ENCODE data around the gene ITPRID1.

The ITPRID1 gene

GRCh38 chr7:31664890-31665289 is 151.0 kb downstream of the ITPRID1 start:
- TF ChIP-seq EZH2phosphoT487 (IDR thresholded peaks at IDR 0.05; ENCODE audit: borderline replicate concordance, low read length) = no peak
- no peak for TF ChIP-seq CTCF (IDR thresholded peaks at IDR 0.05; ENCODE audit: low read depth, low read length, poor library complexity, severe bottlenecking)
- no peaks in the 10 kb centered on the region for H3K27me3 ChIP-seq (ENCODE audit: control insufficient read depth, low read length)
- no peaks in the 10 kb centered on the region for H3K9me2 ChIP-seq (replicated peaks; ENCODE audit: control insufficient read depth, low read length)
- no peak overlapping the region for H3K4me2 ChIP-seq (ENCODE audit: low read length)
- no peaks in the 10 kb centered on the region for H3K4me1 ChIP-seq (ENCODE audit: control insufficient read depth, low read length)
- H3K36me3 ChIP-seq (ENCODE audit: control insufficient read depth, low read length) = no peaks in the 10 kb centered on the region
- no peaks in the 10 kb centered on the region; the same call in 1 of the 2 replicates for H3K9me3 ChIP-seq (ENCODE audit: control insufficient read depth, insufficient read depth, low read length)
- no peak overlapping the region for H3K4me3 ChIP-seq (ENCODE audit: low read length)
- H3K27ac ChIP-seq (ENCODE audit: low read depth, low read length) = no peak overlapping the region
- H3F3A ChIP-seq (ENCODE audit: control insufficient read depth, insufficient read depth) = no peaks in the 10 kb centered on the region
- no peaks in the 10 kb centered on the region for H4K20me1 ChIP-seq (ENCODE audit: control insufficient read depth, insufficient read depth, low read depth, low read length)
- no peaks in the 10 kb centered on the region for H3K79me2 ChIP-seq (ENCODE audit: control insufficient read depth, low read length)

- no peak for TF ChIP-seq CTCF (IDR thresholded peaks at IDR 0.05; ENCODE audit: low read depth, low read length, poor library complexity, severe bottlenecking)
- no peak for TF ChIP-seq EZH2phosphoT487 (IDR thresholded peaks at IDR 0.05; ENCODE audit: borderline replicate concordance, low read length)
- H3K9me2 ChIP-seq (replicated peaks; ENCODE audit: control insufficient read depth, low read length) = no peaks in the 10 kb centered on the region
- no peaks in the 10 kb centered on the region for H3F3A ChIP-seq (ENCODE audit: control insufficient read depth, insufficient read depth)
- no peaks in the 10 kb centered on the region for H3K4me1 ChIP-seq (ENCODE audit: control insufficient read depth, low read length)
- no peak overlapping the region for H3K4me3 ChIP-seq (ENCODE audit: low read length)
- H3K36me3 ChIP-seq (ENCODE audit: control insufficient read depth, low read length) = no peaks in the 10 kb centered on the region
- H4K20me1 ChIP-seq (ENCODE audit: control insufficient read depth, insufficient read depth, low read depth, low read length) = no peaks in the 10 kb centered on the region
- H3K27me3 ChIP-seq (ENCODE audit: control insufficient read depth, low read length) = no peaks in the 10 kb centered on the region
- no peaks in the 10 kb centered on the region; the same call in 1 of the 2 replicates for H3K9me3 ChIP-seq (ENCODE audit: control insufficient read depth, insufficient read depth, low read length)
- no peak overlapping the region for H3K4me2 ChIP-seq (ENCODE audit: low read length)
- no peak overlapping the region for H3K27ac ChIP-seq (ENCODE audit: low read depth, low read length)
- H3K79me2 ChIP-seq (ENCODE audit: control insufficient read depth, low read length) = no peaks in the 10 kb centered on the region
Observed at GRCh38 chr7:31665546-31665945, 151.7 kb downstream of the ITPRID1 start.

- Histone ChIP-seq H4K20me1 (ENCODE audit: control insufficient read depth, insufficient read depth, low read depth, low read length) (no peaks in the 10 kb centered on the region), H3K36me3 (ENCODE audit: control insufficient read depth, low read length) (no peaks in the 10 kb centered on the region), H3F3A (ENCODE audit: control insufficient read depth, insufficient read depth) (no peaks in the 10 kb centered on the region), H3K4me1 (ENCODE audit: control insufficient read depth, low read length) (no peaks in the 10 kb centered on the region), H3K79me2 (ENCODE audit: control insufficient read depth, low read length) (no peaks in the 10 kb centered on the region), H3K27ac (ENCODE audit: low read depth, low read length) (no peak overlapping the region), H3K9me2 (replicated peaks; ENCODE audit: control insufficient read depth, low read length) (no peaks in the 10 kb centered on the region), H3K4me3 (ENCODE audit: low read length) (no peak overlapping the region), H3K9me3 (ENCODE audit: control insufficient read depth, insufficient read depth, low read length) (no peaks in the 10 kb centered on the region), H3K27me3 (ENCODE audit: control insufficient read depth, low read length) (no peaks in the 10 kb centered on the region), H3K4me2 (ENCODE audit: low read length) (no peak overlapping the region)
- TF ChIP-seq EZH2phosphoT487 (IDR thresholded peaks at IDR 0.05; ENCODE audit: borderline replicate concordance, low read length) (no peak), CTCF (IDR thresholded peaks at IDR 0.05; ENCODE audit: low read depth, low read length, poor library complexity, severe bottlenecking) (no peak)
Observed at GRCh38 chr7:31669461-31669860, 155.6 kb downstream of the ITPRID1 start.
